Measurements from ENCODE around the gene H1-8.

Gene H1-8

DNA sequence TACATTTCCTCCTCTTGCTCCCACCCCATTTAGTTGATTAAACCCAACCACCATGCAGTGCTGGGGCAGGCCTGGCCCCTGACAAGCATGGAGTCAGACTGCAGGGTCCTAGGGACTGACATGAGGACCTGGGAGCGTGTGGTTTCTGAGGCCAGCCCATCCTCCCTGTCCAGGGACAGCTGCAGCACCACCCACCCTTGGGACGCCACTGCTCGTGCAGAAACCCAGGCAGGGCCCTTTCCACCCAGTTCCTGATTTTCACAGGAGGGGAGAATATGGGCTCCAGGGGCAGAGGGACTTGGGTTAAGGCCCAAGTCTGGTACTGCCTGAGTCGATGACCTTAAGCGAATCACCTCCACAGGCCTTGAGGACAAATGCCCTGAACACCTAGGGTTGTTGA, 39.8 kb downstream of the H1-8 start:
- TF ChIP-seq, protein P1, sequence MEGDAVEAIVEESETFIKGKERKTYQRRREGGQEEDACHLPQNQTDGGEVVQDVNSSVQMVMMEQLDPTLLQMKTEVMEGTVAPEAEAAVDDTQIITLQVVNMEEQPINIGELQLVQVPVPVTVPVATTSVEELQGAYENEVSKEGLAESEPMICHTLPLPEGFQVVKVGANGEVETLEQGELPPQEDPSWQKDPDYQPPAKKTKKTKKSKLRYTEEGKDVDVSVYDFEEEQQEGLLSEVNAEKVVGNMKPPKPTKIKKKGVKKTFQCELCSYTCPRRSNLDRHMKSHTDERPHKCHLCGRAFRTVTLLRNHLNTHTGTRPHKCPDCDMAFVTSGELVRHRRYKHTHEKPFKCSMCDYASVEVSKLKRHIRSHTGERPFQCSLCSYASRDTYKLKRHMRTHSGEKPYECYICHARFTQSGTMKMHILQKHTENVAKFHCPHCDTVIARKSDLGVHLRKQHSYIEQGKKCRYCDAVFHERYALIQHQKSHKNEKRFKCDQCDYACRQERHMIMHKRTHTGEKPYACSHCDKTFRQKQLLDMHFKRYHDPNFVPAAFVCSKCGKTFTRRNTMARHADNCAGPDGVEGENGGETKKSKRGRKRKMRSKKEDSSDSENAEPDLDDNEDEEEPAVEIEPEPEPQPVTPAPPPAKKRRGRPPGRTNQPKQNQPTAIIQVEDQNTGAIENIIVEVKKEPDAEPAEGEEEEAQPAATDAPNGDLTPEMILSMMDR (IDR thresholded peaks at IDR 0.05; ENCODE audit: borderline replicate concordance, insufficient read depth, low read depth, low read length): no peak
- no peak overlapping the region for H3K4me3 ChIP-seq (ENCODE audit: low read depth, low read length)

DNA sequence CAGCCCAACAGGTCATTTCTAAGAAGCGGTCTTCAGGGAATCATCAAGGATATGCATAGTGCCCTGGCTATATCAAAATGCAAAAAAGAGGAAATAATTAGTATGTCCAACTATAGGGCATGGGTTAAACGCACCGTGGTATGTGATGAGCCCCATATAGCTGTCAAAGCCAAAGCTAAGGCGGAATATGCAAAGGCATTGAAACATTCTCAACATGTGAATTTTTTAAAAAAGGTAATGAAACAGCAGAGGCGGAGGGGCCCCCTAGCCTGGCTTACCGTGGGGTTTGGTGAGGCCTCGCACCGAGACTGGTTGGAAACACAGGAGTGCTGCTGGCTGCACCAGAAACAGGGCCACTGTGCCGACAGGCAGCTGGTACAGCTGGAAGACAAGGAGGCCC, 40.3 kb downstream of the H1-8 start:
- H3K4me3 ChIP-seq (ENCODE audit: low read depth, low read length): no peak overlapping the region
- TF ChIP-seq, protein P1 (IDR thresholded peaks at IDR 0.05; ENCODE audit: borderline replicate concordance, insufficient read depth, low read depth, low read length): no peak

DNA sequence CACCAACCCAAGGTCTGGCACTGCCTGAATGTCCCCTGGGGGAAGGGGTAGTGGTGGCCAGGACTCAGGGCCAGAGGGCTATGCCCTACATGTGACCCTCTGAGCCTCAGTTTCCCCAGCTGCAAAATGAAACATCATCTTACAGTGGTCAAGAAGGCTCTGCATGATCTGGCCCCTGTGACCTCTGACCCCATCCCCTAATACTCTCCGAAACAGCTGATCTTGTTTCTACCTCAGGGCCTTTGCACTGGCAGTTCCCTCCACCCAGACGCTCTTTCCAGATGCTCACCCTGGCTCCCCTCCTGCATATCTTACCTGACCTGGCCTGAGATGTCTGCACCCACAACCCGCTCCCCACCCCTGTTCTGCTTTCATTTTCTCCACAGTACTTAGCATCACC, 41.7 kb downstream of the H1-8 start:
- H3K4me3 ChIP-seq (ENCODE audit: low read depth, low read length): no peak overlapping the region
- TF ChIP-seq, protein P1 (IDR thresholded peaks at IDR 0.05; ENCODE audit: borderline replicate concordance, insufficient read depth, low read depth, low read length): no peak

DNA sequence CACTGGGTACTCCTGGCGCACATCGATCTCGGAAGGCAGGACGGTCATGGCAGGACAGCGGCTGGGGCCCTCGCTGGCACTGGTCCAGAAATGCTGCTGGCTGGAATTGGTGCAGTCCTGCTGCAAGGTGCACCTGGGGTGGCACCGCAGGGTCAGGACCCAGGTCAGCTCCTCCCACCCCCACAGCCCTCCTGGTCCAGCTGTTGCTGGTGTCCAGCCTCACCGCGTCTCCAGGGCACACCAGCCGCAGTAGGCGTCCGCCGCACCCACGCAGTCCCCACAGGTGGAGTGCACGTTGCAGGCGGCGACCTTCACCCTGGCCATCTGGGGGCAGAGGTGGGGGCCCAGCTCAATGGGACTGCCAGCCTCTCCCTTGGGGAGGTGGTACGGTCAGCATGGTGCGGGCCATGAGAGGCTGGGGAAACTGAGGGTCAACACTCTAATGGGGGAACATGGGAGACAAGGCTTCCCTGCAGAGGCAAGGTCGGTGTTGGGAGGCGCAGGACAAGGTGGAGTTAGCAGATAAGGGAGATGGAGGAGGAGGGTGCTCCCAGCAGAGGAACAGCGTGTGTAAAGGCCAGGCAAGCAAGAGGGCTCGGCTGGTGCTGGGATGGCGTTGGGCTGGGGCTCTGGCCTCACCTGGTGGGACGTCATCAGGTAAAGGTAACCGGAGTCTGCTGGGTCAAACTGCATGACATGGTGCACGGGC, 43.1 kb downstream of the H1-8 start:
- no peak overlapping the region for H3K4me3 ChIP-seq (ENCODE audit: low read depth, low read length)
- TF ChIP-seq, protein P1 (IDR thresholded peaks at IDR 0.05; ENCODE audit: borderline replicate concordance, insufficient read depth, low read depth, low read length): no peak

DNA sequence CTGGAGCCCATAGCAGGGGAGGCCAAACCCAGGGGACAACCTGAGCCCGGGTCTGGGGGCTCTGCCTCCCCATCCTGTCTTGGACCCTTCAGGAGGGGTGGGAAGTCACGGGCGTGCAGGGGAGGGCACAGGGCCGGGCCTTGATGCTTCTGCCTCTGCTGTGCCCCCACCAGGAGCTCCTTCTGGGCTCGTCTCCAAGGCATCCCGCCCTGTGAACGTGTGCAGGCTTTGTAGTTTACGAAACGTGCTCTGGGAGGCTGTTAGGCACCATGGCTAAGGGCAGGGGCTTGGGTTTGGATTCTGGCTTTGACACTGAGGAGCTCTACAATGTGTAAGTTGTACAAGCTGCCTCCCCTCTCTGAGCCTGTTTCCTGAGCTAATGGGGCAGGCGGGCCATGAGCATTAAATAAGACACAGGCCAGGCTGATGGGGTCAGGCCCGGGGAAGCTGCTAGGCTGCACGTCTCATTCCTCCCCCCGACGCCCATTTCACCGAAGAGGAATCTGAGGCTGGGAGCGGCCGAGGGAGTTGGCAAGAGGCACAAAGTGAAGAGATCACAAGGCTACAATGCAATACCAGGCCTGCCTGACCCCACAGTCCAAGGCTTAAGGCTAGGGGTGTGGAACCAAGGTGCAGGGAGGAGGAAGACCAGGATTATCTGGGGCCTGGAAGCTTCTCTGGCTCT, 43.9 kb downstream of the H1-8 start:
- H3K4me3 ChIP-seq (ENCODE audit: low read depth, low read length): no peak overlapping the region

DNA sequence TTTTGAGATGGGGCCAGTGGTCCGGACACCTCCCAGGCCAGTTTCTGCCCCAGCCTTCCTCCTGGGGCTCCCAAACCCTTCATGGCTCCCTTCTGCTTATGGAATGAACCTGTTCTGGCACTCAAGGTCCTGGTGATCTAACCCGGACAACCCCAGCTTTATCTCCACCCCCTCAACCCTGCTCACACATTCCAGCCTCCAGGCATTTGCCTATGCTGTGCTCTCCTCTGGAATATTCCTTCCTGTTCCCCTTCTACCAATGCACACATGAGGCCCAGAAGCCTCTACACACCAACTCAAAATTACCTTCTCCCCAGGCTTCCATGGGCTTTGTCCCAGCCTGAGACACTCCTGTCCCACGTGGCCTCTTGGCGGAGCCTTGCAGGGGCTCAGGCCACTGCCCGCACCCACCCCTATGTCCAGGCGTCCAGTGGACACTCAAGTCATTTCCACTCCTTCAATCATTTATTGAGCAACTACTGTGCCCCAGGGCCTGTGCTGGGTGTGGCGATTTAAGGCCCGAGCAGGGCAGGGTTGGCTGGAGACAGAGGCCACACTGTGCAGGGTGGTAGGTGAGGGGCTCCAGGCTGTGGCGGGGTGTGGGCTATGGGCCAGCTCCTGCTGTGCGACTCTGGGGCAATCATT, 44.7 kb downstream of the H1-8 start:
- TF ChIP-seq, protein P1 (IDR thresholded peaks at IDR 0.05; ENCODE audit: borderline replicate concordance, insufficient read depth, low read depth, low read length): no peak
- no peak overlapping the region for H3K4me3 ChIP-seq (ENCODE audit: low read depth, low read length)

More for the DNA sequence above, 43.9 kb downstream of the H1-8 start:
- TF ChIP-seq, protein P1 (IDR thresholded peaks at IDR 0.05; ENCODE audit: borderline replicate concordance, insufficient read depth, low read depth, low read length): no peak

All from GM12875 (cell line).